ENCODE results near the gene NISCH.

NISCH gene

DNA sequence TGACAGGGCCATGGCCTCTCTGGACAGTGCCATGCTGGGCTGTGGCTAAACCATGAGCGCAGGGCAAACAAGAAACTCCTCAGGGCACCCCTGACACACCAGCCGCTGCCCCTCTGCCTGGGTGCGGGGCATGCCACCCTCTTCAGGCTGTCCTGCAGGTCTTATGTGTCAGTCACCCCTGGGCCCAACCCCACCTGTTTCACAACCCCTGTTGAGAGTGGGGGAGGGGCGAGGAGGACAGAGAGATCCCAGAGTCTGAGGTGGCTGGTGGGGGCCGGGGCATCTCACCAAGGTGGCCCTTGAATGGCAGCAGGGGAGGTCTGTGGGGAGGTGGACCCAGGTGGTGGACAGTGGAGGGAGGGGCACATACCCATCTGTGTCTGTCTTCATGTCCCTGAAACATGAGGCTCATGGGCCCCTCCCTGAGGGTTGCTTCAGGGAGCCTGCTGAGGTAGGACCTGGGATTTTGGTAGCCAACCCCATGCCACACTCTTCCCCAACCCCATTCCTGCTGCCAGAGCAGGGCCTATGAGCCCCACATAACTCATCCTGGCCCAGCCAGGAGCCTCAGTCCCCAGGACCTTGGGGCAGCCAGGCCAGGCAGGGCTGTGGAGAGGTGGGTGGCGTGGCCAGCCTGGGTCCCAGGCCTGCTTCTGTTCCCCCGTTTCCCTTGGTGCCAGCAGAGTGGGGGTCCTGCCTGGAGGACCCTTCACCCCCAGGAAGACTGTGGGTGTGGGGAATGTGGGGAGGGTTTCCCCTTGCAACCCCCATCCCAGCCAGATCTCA, 38.0 kb downstream of the NISCH start:
- DNase-seq = no peak

DNA sequence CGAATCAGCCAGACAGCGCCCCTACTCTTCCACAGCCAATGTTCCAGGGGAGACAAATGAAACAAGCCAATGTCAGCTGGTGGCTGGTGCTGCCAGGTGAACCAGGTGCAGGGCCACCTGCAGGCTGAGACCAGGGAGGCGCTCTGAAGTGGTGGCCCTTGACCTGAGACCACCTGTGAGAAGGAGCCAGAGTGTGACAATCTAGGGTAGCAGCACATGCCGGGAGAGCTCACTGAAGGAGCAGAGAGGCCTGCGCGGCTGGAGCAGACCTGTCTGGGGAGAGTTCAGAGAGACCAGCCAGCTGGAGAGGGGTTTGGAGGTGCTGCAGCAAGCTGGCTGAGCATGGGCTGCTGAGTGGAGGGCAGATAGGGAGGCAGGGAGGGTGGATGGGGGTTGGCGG, 39.0 kb downstream of the NISCH start:
- no peak for DNase-seq

DNA sequence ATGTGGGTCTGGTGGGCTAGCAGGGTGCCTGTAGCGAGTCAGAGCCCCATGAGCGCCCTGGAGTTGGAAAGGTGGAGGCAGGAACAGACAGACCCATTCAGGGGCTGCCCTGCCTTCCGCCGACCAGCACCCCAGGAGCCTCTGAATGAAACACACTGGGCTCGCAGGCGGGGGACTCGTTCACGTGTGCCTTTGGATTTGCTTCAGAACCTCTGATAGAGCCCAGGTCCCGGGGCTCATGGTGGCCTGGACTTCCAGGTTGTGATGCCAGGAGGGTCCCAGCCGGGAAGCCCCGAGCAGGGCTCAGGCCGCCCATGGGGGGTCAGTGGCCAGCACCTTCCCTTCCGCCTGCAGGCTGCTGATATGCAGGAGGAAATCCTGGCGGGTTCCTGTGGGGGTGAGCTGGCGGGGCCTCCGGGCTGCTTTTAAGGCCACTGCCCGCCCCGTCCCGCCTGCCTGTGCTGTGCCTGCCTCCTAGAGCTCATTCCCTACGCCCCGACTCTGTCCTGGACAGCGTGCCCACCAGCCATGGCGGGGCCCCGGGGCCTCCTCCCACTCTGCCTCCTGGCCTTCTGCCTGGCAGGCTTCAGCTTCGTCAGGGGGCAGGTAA, 39.6 kb downstream of the NISCH start, which contains the start of gene STAB1:
TSS of gene STAB1 (plus strand) at position 453 of the 610 bp plus-strand sequence. CDS start at position 529, 76 bp downstream.
- no peak for DNase-seq

DNA sequence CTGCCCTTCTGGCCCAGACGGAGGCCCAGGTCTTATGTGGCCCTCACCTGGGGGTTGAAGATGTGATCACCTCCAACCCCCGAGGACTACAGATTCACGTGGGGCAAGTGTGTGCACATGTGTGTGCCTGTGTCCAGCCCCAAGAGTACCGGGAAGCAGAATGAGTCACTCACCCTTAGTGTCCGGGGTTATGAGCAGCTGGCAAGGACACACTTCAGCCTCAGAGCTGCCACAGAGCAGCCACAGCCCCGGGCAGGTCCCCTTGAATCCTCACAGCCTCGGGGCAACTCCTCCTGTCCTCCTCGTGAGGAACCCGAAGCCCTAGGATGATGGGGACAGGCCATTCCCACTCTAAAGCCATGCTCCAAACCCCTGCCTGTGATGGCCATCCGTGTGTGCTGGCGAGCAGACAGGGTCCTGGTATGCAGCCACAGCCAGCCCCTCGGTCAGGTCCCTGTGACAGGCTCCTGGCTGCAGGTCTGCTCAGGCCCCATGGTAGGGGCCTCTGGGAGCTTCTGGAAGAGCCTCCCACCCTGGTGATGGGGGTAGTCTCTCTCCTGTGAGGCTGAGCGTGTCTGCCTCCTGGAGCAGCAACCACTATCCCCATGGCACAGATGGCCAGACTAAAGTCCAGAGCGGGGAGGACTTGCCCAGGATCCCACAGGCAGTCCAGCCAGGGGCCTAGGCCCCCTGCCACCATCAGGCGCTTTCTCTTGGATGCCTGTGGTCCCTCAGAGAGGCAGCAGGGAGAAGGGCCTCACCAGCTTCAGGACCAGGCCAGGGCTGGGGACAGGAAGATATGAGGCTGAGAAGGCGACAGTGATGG, 40.6 kb downstream of the NISCH start:
- no peak for DNase-seq

DNA sequence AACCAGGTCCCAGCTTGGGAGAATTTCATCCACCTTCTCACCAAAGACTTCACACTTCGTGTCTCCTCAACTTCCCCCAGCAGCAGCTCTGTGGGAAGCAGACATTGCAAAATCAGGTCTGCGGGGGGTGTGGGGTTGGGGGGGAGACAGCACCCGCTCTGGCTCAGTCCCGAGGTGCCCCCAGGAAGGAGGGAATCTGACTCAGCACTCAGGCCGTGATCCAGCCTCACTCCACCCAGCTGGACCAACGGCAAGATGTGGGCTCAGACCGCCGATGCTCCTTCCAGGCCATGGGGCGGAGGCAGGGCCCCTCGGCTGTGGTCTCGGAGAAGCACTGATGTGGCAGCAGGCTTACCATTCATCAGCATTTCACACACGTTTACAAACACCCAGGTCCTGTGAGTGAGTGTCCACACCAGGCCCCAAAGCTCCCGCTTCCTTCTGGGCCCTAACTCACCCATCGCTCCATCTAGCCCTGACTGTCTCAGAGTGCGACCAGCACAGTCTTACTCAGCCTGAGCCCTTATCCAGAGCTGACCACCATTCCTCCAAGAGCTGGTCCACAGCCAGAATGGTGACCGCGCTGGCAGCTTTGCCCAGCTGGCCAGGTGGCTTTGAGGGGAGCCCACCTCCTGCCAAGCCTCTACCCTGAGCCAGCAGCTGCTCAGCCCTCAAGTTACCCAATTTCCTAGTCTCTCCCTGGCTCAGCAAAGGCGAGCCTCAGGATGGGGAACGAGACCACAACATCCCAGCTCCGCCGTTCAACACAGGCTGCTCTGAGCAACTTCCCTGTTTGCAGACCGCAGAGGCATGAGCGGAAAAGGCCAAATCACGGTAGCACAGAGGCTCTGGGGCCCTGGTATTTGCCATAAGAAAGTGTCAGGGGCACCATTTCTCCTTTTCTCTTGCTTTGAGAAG, 43.0 kb downstream of the NISCH start:
- no peak for DNase-seq

DNA sequence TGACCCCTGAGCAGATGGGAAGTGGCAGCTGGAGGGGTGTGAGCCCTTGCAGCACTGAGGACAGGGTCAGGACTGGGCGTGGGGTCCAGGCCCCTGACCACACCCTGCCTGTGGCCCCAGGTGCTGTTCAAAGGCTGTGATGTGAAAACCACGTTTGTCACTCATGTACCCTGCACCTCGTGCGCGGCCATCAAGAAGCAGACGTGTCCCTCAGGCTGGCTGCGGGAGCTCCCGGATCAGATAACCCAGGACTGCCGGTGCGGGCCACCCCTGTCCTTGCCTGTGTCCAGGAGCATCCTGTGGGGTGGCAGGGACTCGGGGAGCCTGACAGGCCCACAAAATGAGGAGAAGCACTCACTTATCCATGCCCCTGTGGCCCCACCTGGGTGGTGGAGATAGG, 45.6 kb downstream of the NISCH start:
- DNase-seq = no peak

DNA sequence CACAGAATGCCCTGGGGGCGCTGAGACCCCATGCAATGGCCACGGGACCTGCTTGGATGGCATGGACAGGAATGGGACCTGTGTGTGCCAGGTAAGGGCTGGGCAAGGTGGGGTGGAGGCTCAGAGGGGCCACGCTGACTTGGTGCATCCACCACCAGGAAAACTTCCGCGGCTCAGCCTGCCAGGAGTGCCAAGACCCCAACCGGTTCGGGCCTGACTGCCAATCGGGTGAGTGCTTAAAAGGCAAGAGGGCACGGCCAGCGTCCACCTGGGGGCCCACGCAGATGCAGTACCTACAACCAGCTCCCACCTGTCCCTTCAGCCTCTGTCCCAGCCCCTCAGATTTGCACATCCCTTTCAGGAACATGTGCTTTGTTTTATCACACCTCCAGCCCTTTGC, 46.6 kb downstream of the NISCH start:
- no peak for DNase-seq

DNA sequence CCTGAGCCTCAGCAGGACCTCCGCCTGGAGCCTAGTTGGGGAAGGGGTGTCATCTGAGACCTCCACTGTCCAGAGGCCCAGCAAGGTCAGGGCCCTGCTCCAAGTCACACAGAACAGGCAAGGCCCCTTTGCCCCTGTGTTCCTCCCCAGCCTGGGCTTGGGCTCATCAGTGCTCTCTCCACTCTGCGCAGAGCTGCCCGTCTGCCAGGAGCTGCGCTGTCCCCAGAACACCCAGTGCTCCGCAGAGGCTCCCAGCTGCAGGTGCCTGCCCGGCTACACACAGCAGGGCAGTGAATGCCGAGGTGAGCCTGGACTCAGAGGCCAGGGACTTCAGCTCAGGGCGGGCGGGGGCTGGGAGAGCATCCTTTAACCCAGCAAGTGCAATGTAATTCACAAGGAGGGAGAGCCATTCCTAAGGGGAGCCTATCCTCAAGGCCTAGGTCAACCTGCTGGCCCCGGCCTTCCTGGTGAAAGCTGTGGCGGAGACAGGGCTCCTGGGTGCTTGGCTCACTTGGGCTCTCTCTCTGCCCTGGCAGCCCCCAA, 47.5 kb downstream of the NISCH start:
- no peak for DNase-seq

DNA sequence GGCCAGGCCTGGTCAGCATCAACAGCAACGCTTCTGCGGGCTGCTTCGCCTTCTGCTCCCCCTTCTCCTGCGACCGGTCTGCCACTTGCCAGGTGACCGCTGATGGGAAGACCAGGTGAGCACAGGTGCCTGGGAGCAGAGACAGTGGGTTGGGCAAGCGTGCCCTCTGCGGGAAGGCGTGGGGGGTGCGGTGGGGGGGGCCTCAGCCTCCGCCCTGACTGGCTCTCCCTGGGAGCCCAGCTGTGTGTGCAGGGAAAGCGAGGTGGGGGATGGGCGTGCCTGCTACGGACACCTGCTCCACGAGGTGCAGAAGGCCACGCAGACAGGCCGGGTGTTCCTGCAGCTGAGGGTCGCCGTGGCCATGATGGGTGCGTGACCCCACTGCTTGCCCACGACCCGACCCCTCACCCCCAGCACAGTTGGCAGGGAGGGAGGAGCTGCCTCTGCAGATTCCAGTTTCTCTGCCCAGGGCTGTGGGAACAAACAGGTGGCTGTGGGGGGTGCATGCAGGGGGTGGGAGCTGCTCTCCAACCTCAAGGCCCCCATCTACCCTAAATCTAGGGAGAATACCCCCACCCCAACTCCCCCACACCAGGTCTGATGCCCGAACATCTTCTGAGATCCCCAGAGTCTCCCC, 48.5 kb downstream of the NISCH start:
- no peak for DNase-seq

DNA sequence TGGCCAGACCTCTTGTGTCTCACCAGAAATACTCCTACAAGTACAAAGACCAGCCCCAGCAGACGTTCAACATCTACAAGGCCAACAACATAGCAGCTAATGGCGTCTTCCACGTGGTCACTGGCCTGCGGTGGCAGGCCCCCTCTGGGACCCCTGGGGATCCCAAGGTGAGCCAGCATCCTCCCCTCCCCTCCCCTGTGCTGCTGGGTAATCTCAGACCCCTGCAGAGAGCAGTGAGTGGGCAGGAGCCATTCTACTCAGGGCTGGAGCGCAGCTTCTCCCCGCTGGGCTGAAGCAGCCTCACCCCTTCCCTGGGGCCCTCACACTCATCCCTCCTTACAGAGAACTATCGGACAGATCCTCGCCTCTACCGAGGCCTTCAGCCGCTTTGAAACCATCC, 49.6 kb downstream of the NISCH start:
- DNase-seq = no peak

DNA sequence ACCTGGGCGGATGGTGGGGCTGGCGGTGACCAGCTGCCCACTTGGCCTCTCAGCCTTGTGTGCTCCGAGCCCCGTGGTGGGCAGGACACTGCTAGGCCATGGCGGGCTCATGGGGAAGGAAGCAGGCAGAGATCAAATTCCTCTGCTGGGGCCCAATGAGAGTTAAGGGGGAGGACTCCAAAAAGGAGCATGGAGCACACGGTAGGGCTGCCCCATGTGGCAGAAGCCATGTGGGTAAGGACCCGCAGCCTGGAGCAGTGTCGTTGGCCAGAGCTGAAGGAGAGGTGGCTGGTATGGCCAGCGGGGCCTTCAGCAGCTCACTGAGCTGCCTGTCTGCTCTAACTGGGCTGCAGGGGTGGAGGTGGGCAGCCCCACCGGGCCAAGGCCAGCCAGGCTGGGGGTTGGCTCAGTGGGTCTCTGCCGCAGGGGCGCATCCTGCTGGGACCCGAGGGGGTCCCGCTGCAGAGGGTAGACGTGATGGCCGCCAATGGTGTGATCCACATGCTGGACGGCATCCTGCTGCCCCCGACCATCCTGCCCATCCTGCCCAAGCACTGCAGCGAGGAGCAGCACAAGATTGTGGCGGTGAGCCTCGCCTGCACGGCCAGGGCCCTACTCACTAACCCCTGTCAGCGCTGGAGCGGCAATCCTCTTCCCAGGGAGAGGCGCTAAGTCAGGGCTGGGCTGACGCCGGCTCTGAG, 51.0 kb downstream of the NISCH start:
- no peak for DNase-seq

DNA sequence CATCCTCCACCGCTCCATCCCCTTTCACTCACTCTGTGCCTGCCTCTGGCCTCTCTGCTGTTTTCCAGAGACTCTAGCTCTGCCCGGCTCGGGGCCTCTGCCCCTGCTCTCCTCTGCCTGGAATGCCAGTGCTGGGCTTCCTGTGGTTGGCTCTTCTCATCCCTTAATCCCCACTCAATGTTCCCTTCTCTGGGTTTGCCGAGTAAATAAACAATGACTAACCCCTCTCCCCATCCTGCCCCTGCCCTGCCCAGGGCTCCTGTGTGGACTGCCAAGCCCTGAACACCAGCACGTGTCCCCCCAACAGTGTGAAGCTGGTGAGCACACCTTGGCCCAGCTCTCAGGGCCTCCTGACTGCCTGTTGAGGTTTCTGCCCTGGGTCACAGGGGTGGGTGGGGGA, 52.0 kb downstream of the NISCH start:
- no peak for DNase-seq

DNA sequence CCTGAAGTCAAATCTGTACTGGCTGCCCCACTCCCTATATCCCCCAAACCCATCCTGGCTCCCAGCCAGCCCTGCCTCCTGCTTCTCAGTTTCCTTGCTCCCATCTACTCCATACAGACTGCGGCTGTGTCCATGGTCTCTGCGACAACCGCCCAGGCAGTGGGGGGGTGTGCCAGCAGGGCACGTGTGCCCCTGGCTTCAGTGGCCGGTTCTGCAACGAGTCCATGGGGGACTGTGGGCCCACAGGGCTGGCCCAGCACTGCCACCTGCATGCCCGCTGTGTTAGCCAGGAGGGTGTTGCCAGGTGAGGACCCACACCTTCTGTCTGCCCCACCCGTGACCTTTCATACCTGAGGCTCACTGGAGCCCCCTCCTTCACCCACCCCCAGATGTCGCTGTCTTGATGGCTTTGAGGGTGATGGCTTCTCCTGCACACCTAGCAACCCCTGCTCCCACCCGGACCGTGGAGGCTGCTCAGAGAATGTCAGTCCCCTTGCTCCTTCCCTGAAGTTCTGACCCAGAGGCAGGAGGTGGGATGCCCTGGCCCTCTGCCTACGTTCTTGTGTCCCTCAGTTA, 54.4 kb downstream of the NISCH start:
- DNase-seq = no peak

DNA sequence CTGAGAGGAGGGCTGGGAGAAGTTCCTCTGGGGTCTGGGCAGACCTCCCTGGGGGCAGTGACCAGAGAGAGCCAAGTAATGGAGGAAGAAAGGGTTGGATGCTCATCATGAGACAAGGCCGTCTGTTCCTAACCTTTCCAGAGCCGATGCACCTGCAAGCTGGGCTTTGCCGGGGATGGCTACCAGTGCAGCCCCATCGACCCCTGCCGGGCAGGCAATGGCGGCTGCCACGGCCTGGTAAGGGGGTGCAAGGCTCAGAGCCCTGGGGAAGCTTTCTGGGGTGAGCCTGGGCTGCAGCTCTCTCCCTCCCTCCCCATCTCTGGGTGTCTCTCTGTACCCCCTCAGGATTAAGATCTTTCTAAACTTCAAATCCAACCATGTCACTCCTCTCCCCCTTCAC, 56.1 kb downstream of the NISCH start:
- DNase-seq = no peak

DNA sequence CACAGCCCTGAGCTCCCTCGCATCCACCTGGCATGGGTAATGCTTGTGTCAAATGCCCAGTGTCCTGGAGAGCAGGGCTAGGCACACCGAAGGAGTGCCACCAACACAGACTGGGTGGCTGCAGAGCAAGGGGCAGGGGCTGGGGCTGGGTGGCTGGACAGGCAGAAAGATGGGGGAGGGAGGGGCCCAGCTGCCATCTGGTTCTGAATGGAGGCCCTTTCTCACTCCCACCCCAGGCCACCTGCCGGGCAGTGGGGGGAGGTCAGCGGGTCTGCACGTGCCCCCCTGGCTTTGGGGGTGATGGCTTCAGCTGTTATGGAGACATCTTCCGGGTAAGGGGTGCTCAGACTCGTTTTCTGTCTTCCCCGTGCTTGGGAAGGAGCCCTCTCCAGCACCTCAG, 56.7 kb downstream of the NISCH start:
- no peak for DNase-seq

DNA sequence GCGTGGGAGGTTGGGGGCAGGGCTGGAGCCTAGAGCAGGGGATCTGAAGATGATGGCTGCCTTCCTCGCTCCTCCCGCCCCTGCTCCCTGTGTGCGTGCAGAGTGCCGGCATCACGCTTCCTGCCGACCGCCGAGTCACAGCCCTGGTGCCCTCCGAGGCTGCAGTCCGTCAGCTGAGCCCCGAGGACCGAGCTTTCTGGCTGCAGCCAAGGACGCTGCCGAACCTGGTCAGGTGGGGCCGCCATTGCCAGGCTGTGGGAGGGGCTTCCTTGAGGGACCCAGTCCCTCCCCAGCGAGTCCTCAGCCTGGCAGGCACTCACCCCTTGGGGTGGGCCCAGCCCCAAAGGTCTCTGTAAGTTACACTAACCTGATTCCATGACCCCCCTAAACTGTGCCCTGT, 57.3 kb downstream of the NISCH start:
- no peak for DNase-seq

DNA sequence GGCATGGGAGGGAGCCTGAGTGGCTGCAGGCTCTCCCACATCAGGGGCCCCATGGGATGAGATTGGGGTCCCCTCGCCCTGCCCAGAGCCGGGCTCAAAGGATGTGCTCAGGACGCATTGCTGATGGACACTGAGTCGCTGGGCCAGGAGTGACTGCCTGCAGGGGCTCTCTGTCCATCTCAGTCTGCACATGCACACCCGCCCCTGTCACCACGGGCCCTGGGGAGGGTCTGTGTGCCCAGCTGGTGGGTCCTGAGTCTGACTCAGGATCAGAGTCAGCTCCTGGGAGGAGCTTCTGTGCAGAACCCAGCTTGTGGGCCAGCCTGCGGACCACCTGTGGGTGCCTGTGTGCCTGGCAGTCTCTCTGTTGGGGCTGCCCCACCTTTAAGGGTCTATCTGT, 57.9 kb downstream of the NISCH start:
- no peak for DNase-seq

DNA sequence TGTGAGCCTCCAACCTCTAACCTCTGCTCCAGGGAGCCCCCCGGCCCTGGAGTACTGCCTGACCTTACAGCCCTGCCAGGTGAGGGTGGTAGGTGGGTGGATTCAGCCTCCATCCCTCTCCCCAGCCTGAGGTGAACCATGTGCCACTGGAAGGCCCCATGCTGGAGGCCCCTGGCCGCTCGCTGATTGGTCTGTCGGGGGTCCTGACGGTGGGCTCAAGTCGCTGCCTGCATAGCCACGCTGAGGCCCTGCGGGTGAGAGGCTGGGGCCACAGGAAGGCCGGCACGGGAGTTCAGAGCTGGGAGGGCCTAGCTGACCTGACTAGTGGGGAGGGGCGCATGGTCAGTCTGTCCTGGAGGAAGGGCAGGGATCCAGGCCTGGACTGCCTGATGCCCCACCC, 59.2 kb downstream of the NISCH start:
- DNase-seq = no peak

DNA sequence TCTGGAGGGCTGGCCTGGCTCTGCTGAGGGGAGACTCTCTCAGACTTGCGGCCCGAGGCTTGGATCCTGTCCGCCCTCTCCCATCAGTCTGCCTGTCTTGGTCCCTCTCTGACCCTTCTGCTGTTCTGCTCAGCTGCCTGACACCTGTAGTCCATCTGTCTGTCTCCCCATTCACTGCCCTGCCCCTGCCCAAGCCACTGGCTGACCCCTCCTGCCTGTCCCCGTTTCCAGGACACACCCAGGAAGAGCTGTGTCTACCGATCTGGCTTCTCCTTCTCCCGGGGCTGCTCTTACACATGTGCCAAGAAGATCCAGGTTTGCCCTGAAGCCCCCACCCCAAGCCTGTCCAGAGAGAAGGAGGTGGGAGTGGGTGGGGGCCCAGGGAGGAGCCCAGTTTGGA, 59.8 kb downstream of the NISCH start:
- no peak for DNase-seq

DNA sequence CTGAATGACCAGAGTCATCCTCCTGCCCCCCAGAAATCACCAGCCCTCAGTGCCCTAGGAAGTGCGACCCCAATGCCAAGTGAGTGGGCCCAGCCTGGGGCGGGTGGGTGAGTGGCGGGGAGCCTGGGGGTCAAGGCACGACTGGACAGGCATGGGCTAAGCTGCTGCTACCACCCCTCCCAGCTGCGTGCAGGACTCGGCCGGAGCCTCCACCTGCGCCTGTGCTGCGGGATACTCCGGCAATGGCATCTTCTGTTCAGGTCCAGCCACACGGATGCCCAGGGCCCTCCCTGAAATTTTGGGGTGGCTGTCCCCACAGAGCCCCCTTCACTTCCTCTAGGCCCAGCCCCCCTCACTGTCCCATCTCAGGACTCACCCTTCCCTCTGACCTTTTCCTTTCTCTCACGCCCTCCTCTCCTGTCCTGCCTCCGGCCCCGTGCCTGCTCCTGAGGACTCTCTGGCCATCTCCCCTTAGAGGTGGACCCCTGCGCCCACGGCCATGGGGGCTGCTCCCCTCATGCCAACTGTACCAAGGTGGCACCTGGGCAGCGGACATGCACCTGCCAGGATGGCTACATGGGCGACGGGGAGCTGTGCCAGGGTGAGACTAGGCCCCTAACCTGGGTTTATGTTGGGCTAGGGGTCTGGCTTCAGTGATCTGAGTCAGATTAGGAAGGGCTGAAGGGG, 61.2 kb downstream of the NISCH start:
- DNase-seq = no peak

Measured in NCI-H1092 treated with DMSO at 0.1 percent for 48 hours (cell line).